Raji (cell line): ENCODE data around the gene CANT1.

Experiments used
- POLR2A ChIP-seq: IDR thresholded peaks from 2 replicates; pipeline ENCODE4 v1.6.1; 2011; ENCODE audit warnings: low read depth, low read length, control low read depth; ENCODE audit not compliant: insufficient read depth

CANT1 gene

DNA sequence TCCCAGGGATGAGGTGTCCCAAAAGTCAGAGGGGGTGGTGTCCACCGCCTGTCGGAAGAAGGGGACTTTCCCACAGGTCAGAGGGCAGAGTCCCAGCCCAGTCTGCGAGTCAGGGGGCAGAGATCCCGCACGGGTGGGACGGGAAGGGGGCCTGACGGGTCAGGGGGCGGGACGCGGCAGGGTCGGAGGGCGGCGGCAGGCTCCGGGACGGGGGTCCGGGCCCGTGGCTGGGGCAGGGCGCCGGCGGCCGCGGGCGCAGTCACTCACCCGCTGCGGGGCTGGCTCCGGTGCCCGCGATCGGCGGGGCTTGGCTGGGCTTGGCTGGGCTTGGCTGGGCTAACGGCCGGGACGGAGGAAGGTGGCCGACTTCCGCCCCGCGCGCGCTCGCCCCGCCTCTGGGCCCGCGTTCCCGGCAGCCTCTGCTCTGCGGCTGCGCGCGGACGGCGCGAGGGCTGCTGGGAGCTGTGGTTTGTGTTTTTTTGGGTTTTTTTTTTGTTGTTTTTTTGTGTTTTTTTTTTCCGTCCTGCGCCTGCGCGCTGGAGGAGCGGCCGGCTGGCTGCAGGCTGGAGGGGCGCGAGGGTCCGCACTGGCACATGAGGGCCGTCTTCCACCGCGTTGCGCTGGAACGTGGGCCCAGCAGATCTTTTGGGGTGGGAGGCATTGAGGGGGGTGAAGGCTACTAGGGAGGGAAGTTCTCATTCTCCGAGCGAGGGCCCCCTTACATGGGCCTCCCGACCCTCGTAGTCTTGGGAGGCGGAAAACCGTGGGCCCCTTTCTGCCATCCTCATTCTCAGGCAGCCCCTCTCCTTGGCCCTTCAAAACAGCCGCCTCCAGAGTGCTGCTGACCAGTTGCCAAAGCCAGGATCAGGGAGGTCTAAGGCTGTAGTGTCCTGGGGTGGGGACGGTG is at the start of gene CANT1:
TSS of gene CANT1 (minus strand) at position 368 of the 907 bp plus-strand sequence. CDS start 12,142 bp downstream, outside the sequence.
- TF ChIP-seq POLR2A = peak; percentile 72

DNA sequence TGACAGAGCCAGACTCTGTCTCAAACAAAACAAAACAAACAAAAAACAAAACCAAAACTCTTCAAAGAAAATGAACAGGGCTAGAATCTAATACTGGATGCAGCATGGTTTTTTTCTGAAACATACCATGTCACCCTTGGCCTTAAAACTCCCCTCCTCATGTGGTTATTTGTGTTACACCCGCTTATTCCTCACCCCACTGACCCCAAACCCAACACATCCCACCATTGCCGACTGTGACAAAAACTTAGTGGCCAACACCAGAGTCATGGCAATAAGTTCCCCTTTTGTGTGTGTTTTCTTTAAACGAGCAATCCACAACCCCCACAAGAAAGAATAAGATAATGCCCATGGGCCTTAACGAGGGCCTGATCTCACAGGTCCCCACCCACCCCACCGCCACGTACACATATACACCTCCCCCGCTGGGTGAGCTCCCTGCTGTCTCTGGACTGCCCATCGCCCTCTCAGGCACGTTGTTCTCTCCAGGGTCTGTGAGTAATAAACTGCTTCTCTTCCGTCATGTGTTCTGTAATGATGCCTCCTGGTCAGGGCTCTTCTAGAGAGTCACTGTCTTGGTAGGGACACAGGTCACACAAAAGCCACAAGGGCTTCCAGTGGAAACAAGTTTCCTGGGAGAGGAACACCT is 48.3 kb upstream of the CANT1 start:
- TF ChIP-seq POLR2A = no peak

DNA sequence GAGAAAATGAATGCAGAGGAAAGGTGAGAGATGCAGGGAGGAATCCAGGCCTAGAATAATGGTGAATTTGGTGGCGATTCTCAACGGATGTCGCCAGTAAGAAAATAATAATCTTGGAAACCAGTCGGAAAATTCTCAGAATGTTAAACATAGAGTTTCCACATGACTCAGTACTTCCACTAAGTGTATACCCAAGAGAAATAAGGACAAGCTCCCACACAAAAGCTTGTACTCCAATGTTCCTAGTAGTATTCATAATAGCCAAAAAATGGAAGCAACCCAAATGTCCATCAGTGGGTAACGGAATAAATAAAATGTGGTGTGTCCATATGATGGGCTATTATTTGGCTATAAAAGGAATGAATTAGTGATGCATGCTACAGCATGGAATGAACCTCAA is 45.6 kb upstream of the CANT1 start:
- no peak for TF ChIP-seq POLR2A

DNA sequence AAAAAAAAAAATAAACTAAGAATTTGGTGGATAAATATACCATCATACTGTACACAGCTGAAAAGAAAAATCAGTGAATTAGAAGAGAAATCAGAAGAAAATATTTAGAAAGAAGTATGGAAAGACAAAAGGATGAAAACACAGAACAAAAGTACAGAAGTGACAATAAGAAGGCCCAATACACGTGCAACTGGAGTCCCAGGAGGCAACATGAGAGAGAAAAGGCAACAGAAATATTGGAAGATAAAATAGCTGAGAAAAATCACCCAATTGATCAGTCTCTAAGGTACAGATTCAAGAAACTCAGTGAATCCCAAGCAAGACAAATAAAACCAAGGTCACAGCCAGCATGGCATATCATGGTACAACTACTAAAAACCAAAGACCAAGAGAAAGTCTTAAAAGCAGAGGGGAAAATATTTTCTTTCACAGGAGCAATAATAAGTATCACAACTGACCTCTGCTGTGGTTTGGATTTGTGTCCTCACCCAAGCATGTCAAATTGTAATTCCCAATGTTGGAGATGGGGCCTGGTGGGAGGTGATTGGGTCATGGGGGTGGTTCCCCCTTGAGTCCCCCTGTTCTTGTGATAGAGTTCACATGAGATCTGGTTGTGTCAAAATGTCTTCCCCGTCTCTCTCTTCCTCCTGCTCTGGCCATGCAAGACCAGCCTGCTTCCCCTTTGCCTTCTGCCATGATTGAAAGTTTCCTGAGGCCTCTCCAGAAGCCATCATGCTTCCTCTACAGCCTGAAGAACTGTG is 44.8 kb upstream of the CANT1 start:
- no peak for TF ChIP-seq POLR2A

DNA sequence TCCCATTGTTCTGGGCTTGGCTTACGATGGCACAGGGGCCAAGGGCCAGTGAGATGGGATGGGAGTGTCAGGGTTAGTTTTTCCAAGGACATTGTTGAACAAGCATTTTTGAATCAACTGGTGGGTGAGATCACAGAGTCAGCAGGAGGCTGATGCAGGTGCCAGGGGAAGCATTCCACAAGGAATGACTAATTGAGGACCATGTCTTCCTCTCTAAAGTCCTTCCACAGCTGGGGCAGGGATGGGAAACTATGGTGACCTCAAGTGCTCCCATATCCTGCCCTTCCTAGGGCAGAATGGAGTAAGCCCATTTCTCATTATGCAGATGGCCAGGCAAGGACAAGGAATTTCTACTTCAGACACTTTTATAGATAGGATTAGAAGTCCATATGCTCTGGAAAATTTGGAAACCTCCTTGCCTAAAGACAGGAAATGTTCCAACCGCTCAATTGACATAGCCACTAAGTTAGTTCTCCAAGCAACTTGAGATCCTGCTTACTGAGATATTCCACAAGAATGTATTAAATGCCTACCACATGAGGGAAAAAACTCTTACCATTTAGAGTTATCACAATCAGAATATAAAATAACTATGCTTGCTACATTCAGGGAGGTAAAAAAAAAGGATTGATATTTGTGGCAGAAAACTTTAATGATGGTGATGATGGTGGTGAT is 43.8 kb upstream of the CANT1 start:
- no peak for TF ChIP-seq POLR2A

DNA sequence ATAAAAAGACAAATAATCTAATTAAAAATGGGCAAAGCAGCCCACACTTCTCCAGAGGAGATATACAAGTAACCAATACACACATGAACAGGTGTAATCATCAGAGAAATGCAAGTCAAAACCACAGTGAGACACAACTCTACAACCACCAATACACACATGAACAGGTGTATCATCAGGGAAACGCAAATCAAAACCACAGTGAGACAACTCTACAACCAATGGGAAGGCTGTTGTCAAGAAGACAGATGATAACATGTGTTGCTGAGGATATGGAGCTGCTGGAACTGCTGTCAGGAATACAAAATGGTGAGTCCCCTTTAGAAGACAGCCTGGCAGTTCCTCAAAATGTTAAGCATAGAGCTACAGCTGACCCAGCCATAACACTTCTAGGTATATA is 42.6 kb upstream of the CANT1 start:
- no peak for TF ChIP-seq POLR2A

DNA sequence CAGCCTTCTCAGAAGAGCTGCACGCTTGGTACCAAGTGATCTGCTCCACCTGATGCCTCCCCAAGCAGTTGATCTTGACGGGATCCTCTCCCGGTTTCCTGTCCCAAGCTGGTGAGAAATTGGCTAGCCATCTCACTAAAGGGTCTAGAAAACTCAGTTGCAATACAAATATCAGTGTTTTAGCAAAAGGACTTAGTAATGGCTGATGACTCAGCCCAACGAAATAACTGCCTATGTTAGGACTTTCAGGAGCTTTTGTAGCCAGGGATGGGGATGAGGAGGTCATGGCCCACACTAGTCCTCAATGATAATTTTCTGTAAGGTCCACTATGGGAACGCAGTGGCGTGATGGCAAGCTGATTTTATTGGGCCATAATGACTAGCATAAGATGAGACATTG is 41.7 kb upstream of the CANT1 start:
- TF ChIP-seq POLR2A = no peak

DNA sequence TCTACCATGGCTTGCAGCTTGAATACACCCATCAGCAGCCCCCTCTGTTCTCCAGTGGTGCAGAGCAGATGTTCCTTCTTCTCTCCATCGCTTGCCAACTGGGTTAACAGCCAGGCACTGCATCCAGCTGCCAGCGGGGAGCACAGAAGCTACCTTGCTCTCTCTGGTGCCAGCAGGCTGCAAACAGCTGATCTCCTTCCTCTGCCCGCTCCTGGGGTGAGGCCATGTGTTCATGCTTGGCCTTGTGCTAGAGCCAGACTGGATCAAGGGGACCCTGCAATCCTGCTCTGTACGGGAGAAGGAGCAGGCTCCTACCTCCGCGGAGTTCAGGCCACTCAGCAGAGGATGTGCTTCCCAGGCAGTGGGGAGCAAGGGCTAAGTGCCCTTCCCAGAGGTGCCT is 41.0 kb upstream of the CANT1 start:
- TF ChIP-seq POLR2A = no peak

DNA sequence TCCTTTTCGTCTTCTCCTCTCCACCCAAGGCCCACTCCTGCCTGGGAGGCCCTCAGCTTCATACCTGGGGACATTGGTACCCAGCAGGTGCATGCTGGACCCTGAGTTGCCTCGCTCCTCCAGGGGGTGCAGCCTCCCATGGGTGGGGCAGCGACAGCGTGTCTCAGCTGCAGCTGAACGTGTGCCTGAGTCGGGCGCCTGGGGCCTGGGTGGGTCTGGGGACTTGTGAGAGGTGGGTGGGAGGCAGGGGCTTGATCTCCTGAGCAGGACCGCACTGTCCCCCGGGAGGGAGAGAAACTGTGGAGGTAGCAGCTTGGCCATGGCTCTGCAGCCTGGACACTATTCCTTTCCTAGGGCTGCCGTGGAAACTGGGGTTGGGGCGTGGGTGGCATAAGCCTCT is 40.3 kb upstream of the CANT1 start:
- TF ChIP-seq POLR2A = no peak

DNA sequence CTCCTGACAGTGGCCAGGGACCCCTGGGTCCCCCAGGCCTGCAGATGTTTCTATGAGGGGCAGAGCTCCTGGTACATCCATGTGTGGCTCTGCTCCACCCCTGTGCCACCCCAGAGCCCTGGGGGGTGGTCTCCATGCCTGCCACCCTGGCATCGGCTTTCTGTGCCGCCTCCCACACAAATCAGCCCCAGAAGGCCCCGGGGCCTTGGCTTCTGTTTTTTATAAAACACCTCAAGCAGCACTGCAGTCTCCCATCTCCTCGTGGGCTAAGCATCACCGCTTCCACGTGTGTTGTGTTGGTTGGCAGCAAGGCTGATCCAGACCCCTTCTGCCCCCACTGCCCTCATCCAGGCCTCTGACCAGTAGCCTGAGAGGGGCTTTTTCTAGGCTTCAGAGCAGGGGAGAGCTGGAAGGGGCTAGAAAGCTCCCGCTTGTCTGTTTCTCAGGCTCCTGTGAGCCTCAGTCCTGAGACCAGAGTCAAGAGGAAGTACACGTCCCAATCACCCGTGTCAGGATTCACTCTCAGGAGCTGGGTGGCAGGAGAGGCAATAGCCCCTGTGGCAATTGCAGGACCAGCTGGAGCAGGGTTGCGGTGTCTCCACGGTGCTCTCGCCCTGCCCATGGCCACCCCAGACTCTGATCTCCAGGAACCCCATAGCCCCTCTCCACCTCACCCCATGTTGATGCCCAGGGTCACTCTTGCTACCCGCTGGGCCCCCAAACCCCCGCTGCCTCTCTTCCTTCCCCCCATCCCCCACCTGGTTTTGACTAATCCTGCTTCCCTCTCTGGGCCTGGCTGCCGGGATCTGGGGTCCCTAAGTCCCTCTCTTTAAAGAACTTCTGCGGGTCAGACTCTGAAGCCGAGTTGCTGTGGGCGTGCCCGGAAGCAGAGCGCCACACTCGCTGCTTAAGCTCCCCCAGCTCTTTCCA is 39.5 kb upstream of the CANT1 start:
- no peak for TF ChIP-seq POLR2A

DNA sequence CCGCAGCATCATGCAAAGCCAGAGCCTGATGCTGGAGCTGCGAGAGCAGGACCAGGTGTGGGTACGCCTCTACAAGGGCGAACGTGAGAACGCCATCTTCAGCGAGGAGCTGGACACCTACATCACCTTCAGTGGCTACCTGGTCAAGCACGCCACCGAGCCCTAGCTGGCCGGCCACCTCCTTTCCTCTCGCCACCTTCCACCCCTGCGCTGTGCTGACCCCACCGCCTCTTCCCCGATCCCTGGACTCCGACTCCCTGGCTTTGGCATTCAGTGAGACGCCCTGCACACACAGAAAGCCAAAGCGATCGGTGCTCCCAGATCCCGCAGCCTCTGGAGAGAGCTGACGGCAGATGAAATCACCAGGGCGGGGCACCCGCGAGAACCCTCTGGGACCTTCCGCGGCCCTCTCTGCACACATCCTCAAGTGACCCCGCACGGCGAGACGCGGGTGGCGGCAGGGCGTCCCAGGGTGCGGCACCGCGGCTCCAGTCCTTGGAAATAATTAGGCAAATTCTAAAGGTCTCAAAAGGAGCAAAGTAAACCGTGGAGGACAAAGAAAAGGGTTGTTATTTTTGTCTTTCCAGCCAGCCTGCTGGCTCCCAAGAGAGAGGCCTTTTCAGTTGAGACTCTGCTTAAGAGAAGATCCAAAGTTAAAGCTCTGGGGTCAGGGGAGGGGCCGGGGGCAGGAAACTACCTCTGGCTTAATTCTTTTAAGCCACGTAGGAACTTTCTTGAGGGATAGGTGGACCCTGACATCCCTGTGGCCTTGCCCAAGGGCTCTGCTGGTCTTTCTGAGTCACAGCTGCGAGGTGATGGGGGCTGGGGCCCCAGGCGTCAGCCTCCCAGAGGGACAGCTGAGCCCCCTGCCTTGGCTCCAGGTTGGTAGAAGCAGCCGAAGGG is 38.6 kb upstream of the CANT1 start:
- TF ChIP-seq POLR2A = no peak

DNA sequence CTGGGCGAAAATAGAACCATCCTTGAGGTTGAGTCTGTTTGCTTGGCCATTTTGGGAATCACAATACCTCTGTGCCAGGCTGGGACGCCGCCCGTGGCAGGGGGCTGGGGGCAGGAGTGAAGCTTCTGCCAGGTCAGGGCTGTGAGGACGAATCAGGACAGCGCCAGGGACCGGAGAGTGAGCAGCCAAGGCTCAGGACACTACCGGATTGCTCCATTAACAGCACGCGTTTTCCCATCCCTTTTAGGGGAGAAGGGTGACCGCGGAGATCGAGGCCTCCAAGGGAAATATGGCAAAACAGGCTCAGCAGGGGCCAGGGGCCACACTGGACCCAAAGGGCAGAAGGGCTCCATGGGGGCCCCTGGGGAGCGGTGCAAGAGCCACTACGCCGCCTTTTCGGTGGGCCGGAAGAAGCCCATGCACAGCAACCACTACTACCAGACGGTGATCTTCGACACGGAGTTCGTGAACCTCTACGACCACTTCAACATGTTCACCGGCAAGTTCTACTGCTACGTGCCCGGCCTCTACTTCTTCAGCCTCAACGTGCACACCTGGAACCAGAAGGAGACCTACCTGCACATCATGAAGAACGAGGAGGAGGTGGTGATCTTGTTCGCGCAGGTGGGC is 37.8 kb upstream of the CANT1 start:
- TF ChIP-seq POLR2A = no peak

DNA sequence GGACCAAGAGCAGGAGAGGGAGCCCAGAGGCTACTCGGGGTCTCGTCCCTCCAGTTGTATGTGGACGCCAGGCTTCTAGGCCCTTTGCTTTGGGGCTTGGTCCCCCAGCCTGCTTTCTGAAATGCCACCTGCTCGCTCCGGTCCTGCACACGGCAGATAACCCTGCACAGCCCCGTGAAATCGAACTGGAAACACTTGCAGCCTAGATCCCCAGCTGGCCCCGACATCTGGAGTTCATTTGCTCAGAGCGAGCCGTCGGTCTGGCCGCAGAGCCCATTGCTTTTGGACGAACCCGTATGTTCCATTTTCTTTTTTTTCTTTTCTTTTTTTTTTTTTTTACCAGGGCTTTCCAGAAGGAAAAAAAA is 37.3 kb upstream of the CANT1 start:
- no peak for TF ChIP-seq POLR2A
